DMS79 treated with DMSO at 0.1 percent for 48 hours (cell line): Measurements from ENCODE around the gene BCL11A.
A peak's percentile ranks its signal among the peaks of the same experiment; 100 is the strongest.

Source experiments
- DNase-seq: peaks from one replicate; lab custom pipeline; 2025; lab: John Stamatoyannopoulos, UW

BCL11A gene

GRCh38 chr2:60526623-60527022, 26.8 kb downstream of the BCL11A start:
- no peak for DNase-seq

- no peak for DNase-seq
Observed at GRCh38 chr2:60525899-60526298, 27.6 kb downstream of the BCL11A start.

GRCh38 chr2:60524874-60525273, 28.6 kb downstream of the BCL11A start:
- DNase-seq: no peak

GRCh38 chr2:60523963-60524362, 29.5 kb downstream of the BCL11A start:
- no peak for DNase-seq

GRCh38 chr2:60522462-60522861, 31.0 kb downstream of the BCL11A start:
- DNase-seq: no peak

GRCh38 chr2:60521626-60522025, 31.8 kb downstream of the BCL11A start:
- DNase-seq: no peak

GRCh38 chr2:60520917-60521539, 32.4 kb downstream of the BCL11A start:
- DNase-seq: no peak

GRCh38 chr2:60520151-60520876, 33.1 kb downstream of the BCL11A start:
- DNase-seq: no peak

- DNase-seq: no peak
Observed at GRCh38 chr2:60519231-60519863, 34.1 kb downstream of the BCL11A start.

GRCh38 chr2:60518567-60518966, 34.9 kb downstream of the BCL11A start:
- DNase-seq: no peak

- DNase-seq: no peak
Observed at GRCh38 chr2:60517446-60517845, 36.0 kb downstream of the BCL11A start.

- DNase-seq: no peak
Observed at GRCh38 chr2:60516826-60517225, 36.6 kb downstream of the BCL11A start.

GRCh38 chr2:60516383-60516811, 37.1 kb downstream of the BCL11A start:
- no peak for DNase-seq

- no peak for DNase-seq
Observed at GRCh38 chr2:60515721-60516226, 37.7 kb downstream of the BCL11A start.

- no peak for DNase-seq
Observed at GRCh38 chr2:60513996-60514395, 39.5 kb downstream of the BCL11A start.

GRCh38 chr2:60513191-60513590, 40.3 kb downstream of the BCL11A start:
- no peak for DNase-seq

- DNase-seq: no peak
Observed at GRCh38 chr2:60512641-60513040, 40.8 kb downstream of the BCL11A start.

GRCh38 chr2:60512062-60512622, 41.3 kb downstream of the BCL11A start:
- no peak for DNase-seq

- peak; percentile 43 for DNase-seq
Observed at GRCh38 chr2:60510713-60511112, 42.7 kb downstream of the BCL11A start.

- no peak for DNase-seq
Observed at GRCh38 chr2:60509066-60509465, 44.4 kb downstream of the BCL11A start.

GRCh38 chr2:60508339-60508917, 45.0 kb downstream of the BCL11A start:
- no peak for DNase-seq

- no peak for DNase-seq
Observed at GRCh38 chr2:60507211-60507965, 46.1 kb downstream of the BCL11A start.
